Hepatocyte (in vitro differentiated cells): ENCODE results near the gene SDR42E1.

ENCODE experiments used
- EZH2phosphoT487 ChIP-seq: fragments of 200-600 bp; sonication (generic); IDR thresholded peaks from one replicate; pipeline ENCODE4 v1.6.1; 2018; ENCODE audit warnings: antibody characterized with exemption, mild to moderate bottlenecking, low read depth, moderate library complexity; ENCODE audit not compliant: unreplicated experiment, severe bottlenecking
- TF ChIP-seq, protein P1 (sequence below): fragments of 200-600 bp; sonication (generic); IDR thresholded peaks from 2 replicates; pipeline ENCODE4 v1.5.1; 2016; ENCODE audit warnings: antibody characterized with exemption, mild to moderate bottlenecking; ENCODE audit not compliant: poor library complexity

GRCh38 chr16:82056550-82056896 lies 45.3 kb upstream of the SDR42E1 start:
- TF ChIP-seq, protein P1, sequence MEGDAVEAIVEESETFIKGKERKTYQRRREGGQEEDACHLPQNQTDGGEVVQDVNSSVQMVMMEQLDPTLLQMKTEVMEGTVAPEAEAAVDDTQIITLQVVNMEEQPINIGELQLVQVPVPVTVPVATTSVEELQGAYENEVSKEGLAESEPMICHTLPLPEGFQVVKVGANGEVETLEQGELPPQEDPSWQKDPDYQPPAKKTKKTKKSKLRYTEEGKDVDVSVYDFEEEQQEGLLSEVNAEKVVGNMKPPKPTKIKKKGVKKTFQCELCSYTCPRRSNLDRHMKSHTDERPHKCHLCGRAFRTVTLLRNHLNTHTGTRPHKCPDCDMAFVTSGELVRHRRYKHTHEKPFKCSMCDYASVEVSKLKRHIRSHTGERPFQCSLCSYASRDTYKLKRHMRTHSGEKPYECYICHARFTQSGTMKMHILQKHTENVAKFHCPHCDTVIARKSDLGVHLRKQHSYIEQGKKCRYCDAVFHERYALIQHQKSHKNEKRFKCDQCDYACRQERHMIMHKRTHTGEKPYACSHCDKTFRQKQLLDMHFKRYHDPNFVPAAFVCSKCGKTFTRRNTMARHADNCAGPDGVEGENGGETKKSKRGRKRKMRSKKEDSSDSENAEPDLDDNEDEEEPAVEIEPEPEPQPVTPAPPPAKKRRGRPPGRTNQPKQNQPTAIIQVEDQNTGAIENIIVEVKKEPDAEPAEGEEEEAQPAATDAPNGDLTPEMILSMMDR: no peak
- no peak for TF ChIP-seq EZH2phosphoT487
